H1 (cell line): Measurements from ENCODE around the gene PHLPP1. TPM values are rescaled to one million over a fixed set of nuclear protein-coding genes. Genes with fewer than 3 reads are reported as not detected.

Experiments used
- CTCF ChIA-PET: fragments of 300-600 bp; sonication (Branson Sonifier 250); formaldehyde crosslinking; loops from one replicate; lab custom pipeline; 2021; ENCODE audit not compliant: partially characterized antibody; lab: Charles Lee
- POLR2A ChIA-PET: fragments of 300-600 bp; sonication (Branson Sonifier 250); formaldehyde crosslinking; loops from one replicate; lab custom pipeline; 2021; ENCODE audit warnings: inconsistent platforms; ENCODE audit not compliant: partially characterized antibody; lab: Charles Lee
- DNase-seq, 2 experiments: peaks; one replicate each; pipeline versions ENCODE4 v3.0.0 to v3.0.0-alpha.2; 2010 to 2022; ENCODE audit warnings: low spot score in 2 of 2, low read depth in 1 of 2, mixed read lengths in 1 of 2
- FAIRE-seq: peaks from 2 replicates; lab custom pipeline; 2011; peaks lifted over from hg19 to GRCh38; lab: Jason Lieb, UNC
- H2AFZ ChIP-seq: 2 replicates; pipeline ENCODE4 v1.8.1; 2012; ENCODE audit warnings: low read length, inconsistent platforms
- H2AK5ac ChIP-seq: 2 replicates; pipeline ENCODE4 v1.6.1; 2013; ENCODE audit warnings: low read depth, low read length
- H2BK120ac ChIP-seq: replicated peaks from 2 replicates; pipeline ENCODE3; 2013; ENCODE audit warnings: low read depth, low read length, inconsistent platforms
- H2BK12ac ChIP-seq: 2 replicates; pipeline ENCODE4 v1.6.1; 2013; ENCODE audit warnings: low read depth, low read length
- H2BK15ac ChIP-seq: 2 replicates; pipeline ENCODE4 v1.6.1; 2013; ENCODE audit warnings: low read length
- H2BK20ac ChIP-seq: 2 replicates; pipeline ENCODE4 v1.6.1; 2013; ENCODE audit warnings: low read length
- H2BK5ac ChIP-seq: 2 replicates; pipeline ENCODE4 v1.6.1; 2013; ENCODE audit warnings: low read depth, low read length
- H3K14ac ChIP-seq: 2 replicates; pipeline ENCODE4 v1.6.1; 2013; ENCODE audit warnings: inconsistent platforms; ENCODE audit not compliant: insufficient read length
- H3K18ac ChIP-seq: 2 replicates; pipeline ENCODE4 v1.6.1; 2013; ENCODE audit warnings: low read length; ENCODE audit errors: extremely low read depth
- H3K23ac ChIP-seq: 2 replicates; pipeline ENCODE4 v1.6.1; 2013; ENCODE audit warnings: inconsistent platforms; ENCODE audit not compliant: insufficient read length
- H3K23me2 ChIP-seq: 2 replicates; pipeline ENCODE4 v1.6.1; 2013; ENCODE audit warnings: low read depth, low read length
- H3K27ac ChIP-seq: 2 replicates; pipeline ENCODE4 v1.6.1; 2011; ENCODE audit warnings: low read depth, low read length, inconsistent platforms
- H3K27me3 ChIP-seq, 4 experiments: replicated peaks in 1 of 4; 1 replicate in 1 of 4; 2 replicates in 3 of 4; pipeline versions ENCODE4 v1.6.1 to v1.8.1; 2011 to 2013; ENCODE audit warnings: low read length in 3 of 4, mild to moderate bottlenecking in 3 of 4, inconsistent platforms in 2 of 4, mixed read lengths in 2 of 4, moderate library complexity in 1 of 4; ENCODE audit not compliant: control insufficient read depth in 3 of 4, insufficient read depth in 3 of 4; ENCODE audit errors: extremely low read depth in 1 of 4
- H3K36me3 ChIP-seq, 4 experiments: 2 replicates each; pipeline versions ENCODE4 v1.6.1 to v1.8.1; 2011 to 2013; ENCODE audit warnings: mild to moderate bottlenecking in 4 of 4, low read length in 3 of 4, moderate library complexity in 2 of 4, control low read depth in 1 of 4, inconsistent platforms in 1 of 4; ENCODE audit not compliant: insufficient read depth in 4 of 4, control insufficient read depth in 2 of 4
- H3K4ac ChIP-seq: replicated peaks from 2 replicates; pipeline ENCODE3; 2013; ENCODE audit warnings: low read length, low read depth, mixed read lengths, inconsistent platforms; ENCODE audit not compliant: insufficient read length
- H3K4me1 ChIP-seq, 4 experiments: replicated peaks in 1 of 4; 1 replicate in 1 of 4; 2 replicates in 3 of 4; pipeline versions ENCODE4 v1.6.1 to v1.8.1; 2011 to 2013; ENCODE audit warnings: low read length in 3 of 4, inconsistent platforms in 2 of 4, mixed read lengths in 1 of 4; ENCODE audit not compliant: insufficient read depth in 4 of 4, control insufficient read depth in 3 of 4
- H3K4me2 ChIP-seq, 2 experiments: 2 replicates each; pipeline versions ENCODE4 v1.6.1 to v1.8.1; 2011 to 2013; ENCODE audit warnings: low read depth in 2 of 2, low read length in 2 of 2, control low read depth in 1 of 2, inconsistent platforms in 1 of 2, mild to moderate bottlenecking in 1 of 2; ENCODE audit not compliant: insufficient read depth in 1 of 2
- H3K4me3 ChIP-seq, 4 experiments: fragments of 200-600, 300-600 bp in 1 of 4; sonication (generic), shearing (Covaris generic), sonication (Bioruptor Twin) in 1 of 4; 2 replicates each; pipeline versions ENCODE4 v1.5.1 to v1.8.1; 2011 to 2016; ENCODE audit warnings: low read length in 4 of 4, low read depth in 3 of 4, control low read depth in 2 of 4, inconsistent platforms in 2 of 4, mild to moderate bottlenecking in 2 of 4, mixed read lengths in 1 of 4, moderate library complexity in 1 of 4; ENCODE audit not compliant: insufficient read depth in 2 of 4; ENCODE audit errors: extremely low read depth in 1 of 4
- H3K56ac ChIP-seq: replicated peaks from 2 replicates; pipeline ENCODE3; 2013; ENCODE audit warnings: low read depth, mild to moderate bottlenecking, mixed read lengths, low read length, inconsistent platforms; ENCODE audit not compliant: insufficient read length
- H3K79me1 ChIP-seq: 2 replicates; pipeline ENCODE4 v1.6.1; 2013; ENCODE audit warnings: low read depth, low read length, control low read depth
- H3K79me2 ChIP-seq, 2 experiments: 2 replicates each; pipeline versions ENCODE4 v1.6.1 to v1.8.1; 2012 to 2013; ENCODE audit warnings: low read length in 2 of 2, mild to moderate bottlenecking in 2 of 2, inconsistent platforms in 1 of 2; ENCODE audit not compliant: insufficient read depth in 2 of 2, control insufficient read depth in 1 of 2
- H3K9ac ChIP-seq, 4 experiments: replicated peaks in 1 of 4; 1 replicate in 1 of 4; 2 replicates in 3 of 4; pipeline versions ENCODE4 v1.6.1 to v1.8.1; 2011 to 2013; ENCODE audit warnings: low read depth in 3 of 4, low read length in 3 of 4, control low read depth in 2 of 4, mild to moderate bottlenecking in 2 of 4, moderate library complexity in 2 of 4, inconsistent platforms in 1 of 4; ENCODE audit errors: extremely low read depth in 1 of 4
- H3K9me3 ChIP-seq, 2 experiments: 2 replicates each; pipeline versions ENCODE4 v1.6.1 to v1.8.1; 2012 to 2013; ENCODE audit warnings: mild to moderate bottlenecking in 2 of 2, moderate library complexity in 2 of 2, control low read depth in 1 of 2, inconsistent platforms in 1 of 2, low read depth in 1 of 2, low read length in 1 of 2, mixed read lengths in 1 of 2; ENCODE audit not compliant: insufficient read depth in 2 of 2
- H4K20me1 ChIP-seq, 2 experiments: replicated peaks in 1 of 2; 2 replicates each; pipeline versions ENCODE3 to v1.8.1; 2011 to 2013; ENCODE audit warnings: inconsistent platforms in 2 of 2, low read length in 2 of 2, mild to moderate bottlenecking in 1 of 2; ENCODE audit not compliant: insufficient read depth in 2 of 2, control insufficient read depth in 1 of 2
- H4K5ac ChIP-seq: 2 replicates; pipeline ENCODE4 v1.6.1; 2013; ENCODE audit warnings: low read length, low read depth, mixed read lengths, inconsistent platforms; ENCODE audit not compliant: insufficient read length
- H4K8ac ChIP-seq: 2 replicates; pipeline ENCODE4 v1.8.0; 2013; ENCODE audit warnings: mild to moderate bottlenecking, moderate library complexity, low read length, inconsistent platforms; ENCODE audit not compliant: insufficient read depth; ENCODE audit errors: extremely low read depth
- H4K91ac ChIP-seq: replicated peaks from 2 replicates; pipeline ENCODE3; 2013; ENCODE audit warnings: low read length, mixed read lengths, inconsistent platforms; ENCODE audit not compliant: insufficient read length
- CBX8 ChIP-seq: fragments of 300-800, 300-1000 bp; sonication (generic); IDR thresholded peaks from 2 replicates; pipeline ENCODE4 v1.7.1; 2016; ENCODE audit warnings: low read depth, low read length, borderline replicate concordance
- CHD1 ChIP-seq: IDR thresholded peaks from 2 replicates; pipeline ENCODE4 v1.6.1; 2012; ENCODE audit warnings: low read depth, low read length, improper control_type of control experiment
- CREB1 ChIP-seq: IDR thresholded peaks from 2 replicates; pipeline ENCODE4 v1.6.1; 2012; ENCODE audit warnings: inconsistent platforms
- E2F6 ChIP-seq: IDR thresholded peaks from 2 replicates; pipeline ENCODE4 v1.6.1; 2012; ENCODE audit warnings: inconsistent platforms
- EGR1 ChIP-seq: IDR thresholded peaks from 2 replicates; pipeline ENCODE4 v1.6.1; 2011; ENCODE audit warnings: low read depth, low read length, borderline replicate concordance
- EP300 ChIP-seq, 2 experiments: IDR thresholded peaks; 1 replicate in 1 of 2; 2 replicates in 1 of 2; pipeline ENCODE4 v1.6.1; 2011 to 2012; ENCODE audit warnings: low read depth in 2 of 2, low read length in 2 of 2, mild to moderate bottlenecking in 2 of 2, borderline replicate concordance in 1 of 2, inconsistent platforms in 1 of 2, moderate library complexity in 1 of 2
- FOSL1 ChIP-seq: IDR thresholded peaks from 2 replicates; pipeline ENCODE4 v1.6.1; 2011; ENCODE audit warnings: mild to moderate bottlenecking, low read depth, low read length, moderate library complexity; ENCODE audit not compliant: insufficient read depth
- HDAC6 ChIP-seq: IDR thresholded peaks from one replicate; pipeline ENCODE4 v1.7.1; 2012; ENCODE audit warnings: low read depth, mild to moderate bottlenecking, inconsistent platforms, low read length, moderate library complexity
- JUND ChIP-seq: IDR thresholded peaks from 2 replicates; pipeline ENCODE4 v1.6.1; 2011; ENCODE audit warnings: mild to moderate bottlenecking, improper control_type of control experiment, low read length
- SIX5 ChIP-seq: IDR thresholded peaks from 2 replicates; pipeline ENCODE4 v1.6.1; 2011; ENCODE audit warnings: mild to moderate bottlenecking, low read depth, low read length
- SRF ChIP-seq: IDR thresholded peaks from 2 replicates; pipeline ENCODE4 v1.6.1; 2011; ENCODE audit warnings: mild to moderate bottlenecking, low read depth, low read length, moderate library complexity
- SUZ12 ChIP-seq: fragments of 200-600 bp; sonication (generic); IDR thresholded peaks from 2 replicates; pipeline ENCODE4 v1.6.1; 2012; ENCODE audit warnings: mild to moderate bottlenecking, inconsistent platforms, low read length, moderate library complexity, mixed read lengths
- TCF12 ChIP-seq: IDR thresholded peaks from 2 replicates; pipeline ENCODE4 v1.6.1; 2011; ENCODE audit warnings: low read depth, mild to moderate bottlenecking, low read length
- WGBS, 2 experiments: shearing (Covaris generic) in 1 of 2; methylation state at CpG; one replicate each; pipeline versions ENCODE4 v1.1.6 to v1.1.7; 2013 to 2015; ENCODE audit warnings: low lambda C conversion rate in 2 of 2, mixed read lengths in 2 of 2, inconsistent platforms in 1 of 2, low coverage in 1 of 2, missing lambda C conversion rate in 1 of 2; ENCODE audit not compliant: insufficient replicate concordance in 2 of 2, insufficient coverage in 1 of 2, insufficient read length in 1 of 2; ENCODE audit errors: extremely low coverage in 1 of 2, missing lambda C conversion rate in 1 of 2; 5-methylcytosine and 5-hydroxymethylcytosine counted together
- polyA plus RNA-seq, 7 experiments: library from polyadenylated mRNA; depleted of rRNA in 3 of 7; stranded (reverse) in 5 of 7; unstranded in 2 of 7; fragments of >200 nt in 5 of 7; fragments of 200-250 nt in 2 of 7; gene quantifications; 1 replicate in 5 of 7; 2 replicates in 1 of 7; 4 replicates in 1 of 7; pipeline versions ENCODE4 v1.2.1 to v1.2.3, GENCODE V29; 2011 to 2013; ENCODE audit warnings: missing spikeins in 2 of 7, mixed read lengths in 2 of 7
- total RNA-seq: library from RNA; stranded (reverse); fragmentation: NEBNext Ultra II Directional; extraction: Animal tissue kit (Norgen Biotek cat#: 25700); gene quantifications from 2 replicates; pipeline ENCODE4 v1.2.1, GENCODE V29; 2021

The PHLPP1 gene
- total and polyA plus RNA-seq, 2 of the 8 experiments (the other 6 are each of a cell fraction or from before 2014, with no cell fraction given), result 28.0 to 66.3 TPM

- no peak for FAIRE-seq
- no peak overlapping the region for H2BK12ac ChIP-seq
- POLR2A ChIA-PET, result interaction anchor here (2.9 kb wide), 1 partner anchor 11 kb away, joined by 9 read pairs; no protein-coding TSS in a partner anchor
- TF ChIP-seq TCF12 (no peak), SIX5 (no peak), HDAC6 (no peak), SRF (no peak), SUZ12 (no peak), EGR1 (no peak), CREB1 (no peak), JUND (no peak), FOSL1 (no peak), CHD1 (no peak), E2F6 (no peak), CBX8 (no peak), EP300 (IDR thresholded peaks at IDR 0.05; ENCODE audit: borderline replicate concordance in 1 of 2, low read depth in 2 of 2, low read length in 2 of 2) (no peak)
These were observed 53.9 kb downstream of the PHLPP1 start for GRCh38 chr18:62769216-62769615.

More at GRCh38 chr18:62769216-62769615, 53.9 kb downstream of the PHLPP1 start:
- 87% methylated on average over 2 of the region's 2 CpGs; no CpG with 5 or more reads in 1 of the 2 experiments for WGBS, 2 experiments
- H3K4ac ChIP-seq, result no peak overlapping the region
- no peak overlapping the region for H3K4me2 ChIP-seq
- H2BK120ac ChIP-seq, result no peak overlapping the region
- peaks cover 4 to 6% of the 10 kb centered on the region in 2 experiments for H4K20me1 ChIP-seq
- no peak overlapping the region for H2AFZ ChIP-seq
- DNase-seq, result no peak
- H3K14ac ChIP-seq, result no peak overlapping the region
- peaks cover 11 to 97% of the 10 kb centered on the region in 2 experiments; a peak in 3 of 4 replicates for H3K79me2 ChIP-seq
- H4K91ac ChIP-seq, result no peak overlapping the region
- H2BK5ac ChIP-seq, result no peak overlapping the region
- no peak overlapping the region for H3K27ac ChIP-seq
- H3K56ac ChIP-seq, result no peak overlapping the region
- H2BK20ac ChIP-seq, result no peak overlapping the region
- CTCF ChIA-PET, result no interaction called here
- no peak overlapping the region for H2AK5ac ChIP-seq
- H3K36me3 ChIP-seq, result no peaks in the 10 kb centered on the region
- no peak overlapping the region for H2BK15ac ChIP-seq
- H3K4me3 ChIP-seq, result no peak overlapping the region
- no peak overlapping the region for H4K8ac ChIP-seq
- H3K23me2 ChIP-seq, result no peaks in the 10 kb centered on the region
- H3K27me3 ChIP-seq, result no peaks in the 10 kb centered on the region
- no peak overlapping the region for H4K5ac ChIP-seq
- no peaks in the 10 kb centered on the region for H3K9me3 ChIP-seq
- H3K18ac ChIP-seq, result no peak overlapping the region
- H3K79me1 ChIP-seq, result peaks cover 7% of the 10 kb centered on the region
- peaks cover 1 to 18% (median 13%) of the 10 kb centered on the region in 4 experiments; a peak in 6 of 7 replicates for H3K4me1 ChIP-seq
- no peak overlapping the region for H3K23ac ChIP-seq
- no peak overlapping the region for H3K9ac ChIP-seq
